IMR-90 (cell line): Measurements from ENCODE around the gene TFAM. TPM values are rescaled to one million over a fixed set of nuclear protein-coding genes. Genes with fewer than 3 reads are reported as not detected.

Source experiments
- ATAC-seq: fragments of 200-7000 bp; cut with Tn5 transposase; 2 replicates; pipeline ENCODE4 v1.9.1; 2020; ENCODE audit warnings: low read depth, mild to moderate bottlenecking, moderate library complexity
- BruUV-seq: library from RNA; stranded (reverse); fragments of 400-500 nt; replicated peaks from 2 replicates; lab custom pipeline; 2021; lab: Mats Ljungman, UMichigan
- CTCF ChIA-PET: fragments of 300-600 bp; formaldehyde crosslinking; extraction: SDS; loops from one replicate; lab custom pipeline; 2021; ENCODE audit warnings: antibody characterized with exemption; lab: Yijun Ruan, JAX
- POLR2A ChIA-PET: fragments of 300-600 bp; sonication (Branson Sonifier 250); formaldehyde crosslinking; loops from one replicate; lab custom pipeline; 2022; ENCODE audit warnings: antibody characterized with exemption; ENCODE audit not compliant: unreplicated experiment; lab: Charles Lee
- DNase-seq: peaks from one replicate; pipeline ENCODE4 v3.0.0; 2013
- H2AFZ ChIP-seq: replicated peaks from 2 replicates; pipeline ENCODE3; 2013; ENCODE audit warnings: low read length, mild to moderate bottlenecking; ENCODE audit not compliant: poor library complexity
- H2AK5ac ChIP-seq: 2 replicates; pipeline ENCODE4 v1.6.1; 2013; ENCODE audit warnings: low read depth, low read length, inconsistent platforms
- H2AK9ac ChIP-seq: replicated peaks from 2 replicates; pipeline ENCODE3; 2013; ENCODE audit warnings: mild to moderate bottlenecking, low read depth, low read length, moderate library complexity; ENCODE audit not compliant: poor library complexity
- H2BK120ac ChIP-seq: 2 replicates; pipeline ENCODE4 v1.6.1; 2013; ENCODE audit warnings: low read depth, low read length, inconsistent platforms
- H2BK15ac ChIP-seq: 3 replicates; pipeline ENCODE4 v1.6.1; 2013; ENCODE audit warnings: low read depth, low read length, inconsistent platforms
- H2BK20ac ChIP-seq: 2 replicates; pipeline ENCODE4 v1.6.1; 2013; ENCODE audit warnings: low read depth, mild to moderate bottlenecking, inconsistent platforms, low read length, moderate library complexity
- H2BK5ac ChIP-seq: 2 replicates; pipeline ENCODE4 v1.6.1; 2013; ENCODE audit warnings: mild to moderate bottlenecking, low read depth, low read length, inconsistent platforms; ENCODE audit not compliant: poor library complexity, severe bottlenecking
- H3K14ac ChIP-seq: replicated peaks from 2 replicates; pipeline ENCODE4 v1.6.1; 2013; ENCODE audit warnings: low read depth, low read length, inconsistent platforms
- H3K18ac ChIP-seq: 2 replicates; pipeline ENCODE4 v1.6.1; 2013; ENCODE audit warnings: low read depth, low read length, control low read depth
- H3K23ac ChIP-seq: 2 replicates; pipeline ENCODE4 v1.6.1; 2013; ENCODE audit warnings: low read depth, low read length, inconsistent platforms
- H3K27ac ChIP-seq: 2 replicates; pipeline ENCODE4 v1.5.1; 2013; ENCODE audit warnings: mild to moderate bottlenecking, control low read depth, low read length; ENCODE audit not compliant: insufficient read depth
- H3K27me3 ChIP-seq: 2 replicates; pipeline ENCODE4 v1.6.1; 2013; ENCODE audit warnings: low read length; ENCODE audit not compliant: control insufficient read depth, insufficient read depth
- H3K36me3 ChIP-seq: 2 replicates; pipeline ENCODE4 v1.6.1; 2013; ENCODE audit warnings: low read length, mixed read lengths; ENCODE audit not compliant: control insufficient read depth, insufficient read depth
- H3K4ac ChIP-seq: 2 replicates; pipeline ENCODE4 v1.6.1; 2013; ENCODE audit warnings: low read depth, low read length, inconsistent platforms
- H3K4me1 ChIP-seq: 2 replicates; pipeline ENCODE4 v1.6.1; 2013; ENCODE audit warnings: low read length, mixed read lengths; ENCODE audit not compliant: control insufficient read depth, insufficient read depth
- H3K4me2 ChIP-seq: 2 replicates; pipeline ENCODE4 v1.6.1; 2013; ENCODE audit warnings: low read depth, mild to moderate bottlenecking, control low read depth, low read length, moderate library complexity
- H3K4me3 ChIP-seq: 2 replicates; pipeline ENCODE4 v1.5.1; 2013; ENCODE audit warnings: low read depth, mild to moderate bottlenecking, control low read depth, low read length, moderate library complexity; ENCODE audit not compliant: insufficient read depth
- H3K56ac ChIP-seq: 2 replicates; pipeline ENCODE4 v1.6.1; 2013; ENCODE audit warnings: low read length, inconsistent platforms; ENCODE audit not compliant: insufficient read depth; ENCODE audit errors: extremely low read depth
- H3K79me1 ChIP-seq, 2 experiments: 2 replicates each; pipeline ENCODE4 v1.6.1; 2013; ENCODE audit warnings: low read length in 2 of 2, inconsistent platforms in 1 of 2, low read depth in 1 of 2
- H3K9ac ChIP-seq: 2 replicates; pipeline ENCODE4 v1.6.1; 2013; ENCODE audit warnings: low read depth, low read length, control low read depth
- H3K9me1 ChIP-seq: 2 replicates; pipeline ENCODE4 v1.6.1; 2013; ENCODE audit warnings: low read length, inconsistent platforms; ENCODE audit not compliant: insufficient read depth
- H3K9me3 ChIP-seq: 2 replicates; pipeline ENCODE4 v1.6.1; 2013; ENCODE audit warnings: low read length; ENCODE audit not compliant: control insufficient read depth, insufficient read depth
- H4K20me1 ChIP-seq: 2 replicates; pipeline ENCODE4 v1.6.1; 2013; ENCODE audit warnings: low read length, inconsistent platforms; ENCODE audit not compliant: insufficient read depth
- H4K5ac ChIP-seq: 2 replicates; pipeline ENCODE4 v1.6.1; 2013; ENCODE audit warnings: mild to moderate bottlenecking, low read depth, low read length, control low read depth
- H4K8ac ChIP-seq, 2 experiments: 2 replicates each; pipeline ENCODE4 v1.6.1; 2013; ENCODE audit warnings: low read depth in 2 of 2, low read length in 2 of 2, control low read depth in 1 of 2, inconsistent platforms in 1 of 2
- H4K91ac ChIP-seq: 2 replicates; pipeline ENCODE4 v1.6.1; 2013; ENCODE audit warnings: low read depth, low read length, inconsistent platforms; ENCODE audit not compliant: insufficient read depth
- BHLHE40 ChIP-seq: fragments of 150-350 bp; IDR thresholded peaks from 2 replicates; pipeline ENCODE4 v1.6.1; 2016; ENCODE audit warnings: mild to moderate bottlenecking, low read depth, low read length
- CTCF ChIP-seq: conservative IDR thresholded peaks from 2 replicates; pipeline ENCODE4 v1.5.1; 2012; ENCODE audit warnings: mild to moderate bottlenecking, low read depth, low read length, improper control_type of control experiment
- RFX5 ChIP-seq: IDR thresholded peaks from 2 replicates; pipeline ENCODE4 v1.8.0; 2012; ENCODE audit warnings: low read depth, mild to moderate bottlenecking, low read length, moderate library complexity
- WGBS, 2 experiments: methylation state at CpG; one replicate each; pipeline versions ENCODE4 v1.1.5 to v1.1.7; 2013; ENCODE audit warnings: missing lambda C conversion rate in 2 of 2; ENCODE audit not compliant: insufficient read length in 1 of 2; ENCODE audit errors: extremely low coverage in 2 of 2; 5-methylcytosine and 5-hydroxymethylcytosine counted together
- dilution Hi-C: fragments of 300-500 bp; cut with HindIII; formaldehyde crosslinking; loops from one replicate; pipeline ENCODE4 v1.14.3; 2018; ENCODE audit warnings: low sequenced_read_pairs; ENCODE audit not compliant: unreplicated experiment
- in situ Hi-C: fragments of 300-500 bp; cut with MboI; formaldehyde crosslinking; loops from 3 replicates; pipeline ENCODE4 v1.14.3; 2019; ENCODE audit warnings: low sequenced_read_pairs, inconsistent platforms, mixed read lengths
- intact Hi-C: fragments of 100-400 bp; cut with micrococcal nuclease; formaldehyde crosslinking; loops from 2 replicates; pipeline ENCODE4 v1.10.0; 2022
- polyA plus RNA-seq, 3 experiments: library from polyadenylated mRNA; depleted of rRNA; stranded (reverse); fragments of >200 nt; gene quantifications; 2 replicates each; pipeline ENCODE4 v1.2.3, GENCODE V29; 2012; ENCODE audit warnings: low replicate concordance in 1 of 3
- total RNA-seq: library from RNA; depleted of rRNA; stranded (reverse); fragments of >200 nt; gene quantifications from 2 replicates; pipeline ENCODE4 v1.2.3, GENCODE V29; 2012

The TFAM gene
- total and polyA plus RNA-seq, 2 of the 4 experiments (the other 2 are of a cell fraction): 7.6 to 16.7 TPM

GRCh38 chr10:58438986-58439385 is 53.8 kb downstream of the TFAM start:
- Histone ChIP-seq H3K4me2 (peak overlapping the region; percentile 58), H3K27ac (peak overlapping the region; percentile 86; the same call in 1 of the 2 replicates)
- no CpG with 5 or more reads among the region's 1 CpG for WGBS, 2 experiments

More at GRCh38 chr10:58438986-58439385, 53.8 kb downstream of the TFAM start:
- Histone ChIP-seq H3K36me3 (no peaks in the 10 kb centered on the region), H3K9me1 (peaks cover 3% of the 10 kb centered on the region), H3K79me1 (no peaks in the 10 kb centered on the region), H3K9me3 (no peaks in the 10 kb centered on the region), H3K4ac (peak overlapping the region; percentile 95), H4K91ac (peak overlapping the region; percentile 78), H3K14ac (peak overlapping the region; percentile 69), H3K56ac (peak overlapping the region; percentile 46; the same call in 1 of the 2 replicates), H2BK15ac (peak overlapping the region; percentile 88; the same call in 2 of the 3 replicates), H2AK9ac (no peak overlapping the region), H4K5ac (peak overlapping the region; percentile 97), H3K27me3 (no peaks in the 10 kb centered on the region), H3K23ac (peak overlapping the region; percentile 92; the same call in 1 of the 2 replicates), H3K9ac (peak overlapping the region; percentile 36; the same call in 1 of the 2 replicates), H2AFZ (no peak overlapping the region), H2BK5ac (peak overlapping the region; percentile 94), H4K8ac (peak overlapping the region; percentile 20 to 53; a peak in 3 of 4 replicates), H2BK20ac (peak overlapping the region; percentile 96), H3K4me3 (no peak overlapping the region), H3K18ac (peak overlapping the region; percentile 98), H2AK5ac (peak overlapping the region; percentile 71), H2BK120ac (peak overlapping the region; percentile 72), H4K20me1 (no peaks in the 10 kb centered on the region; the same call in 1 of the 2 replicates), H3K4me1 (peaks cover 18% of the 10 kb centered on the region)
- dilution Hi-C loops: no loop called here
- CTCF ChIA-PET: interaction anchor here (1.1 kb wide), 1 partner anchor 13 kb away, joined by 4 read pairs; no protein-coding TSS in a partner anchor
- in situ Hi-C loops: no loop called here
- BruUV-seq: no TSS peak
- DNase-seq (no peak), ATAC-seq (no peak)
- POLR2A ChIA-PET: no interaction called here
- TF ChIP-seq RFX5: no peak
- TF ChIP-seq BHLHE40: no peak
- TF ChIP-seq CTCF: no peak
- intact Hi-C loops: no loop called here
